Trophoblast cell (in vitro differentiated cells and primary cell): Measurements from ENCODE around the gene SMARCC2.
A peak's percentile ranks its signal among the peaks of the same experiment; 100 is the strongest.

Experiments
- DNase-seq, 2 donors: peaks; one replicate each; pipeline ENCODE4 v3.0.0-alpha.2; 2016
- H2AFZ ChIP-seq: 2 replicates; pipeline ENCODE4 v1.6.1; 2013; ENCODE audit warnings: low read length, moderate library complexity, mild to moderate bottlenecking; ENCODE audit not compliant: insufficient read depth, poor library complexity
- H2AK5ac ChIP-seq: 2 replicates; pipeline ENCODE4 v1.6.1; 2013; ENCODE audit warnings: mild to moderate bottlenecking, low read length
- H2BK120ac ChIP-seq: 2 replicates; pipeline ENCODE4 v1.6.1; 2013; ENCODE audit warnings: low read length, mild to moderate bottlenecking, moderate library complexity; ENCODE audit not compliant: insufficient read depth, poor library complexity
- H2BK12ac ChIP-seq: 2 replicates; pipeline ENCODE4 v1.6.1; 2013; ENCODE audit warnings: mild to moderate bottlenecking, low read length, moderate library complexity
- H2BK5ac ChIP-seq: 2 replicates; pipeline ENCODE4 v1.6.1; 2013; ENCODE audit warnings: low read length, low read depth, moderate library complexity, mild to moderate bottlenecking; ENCODE audit not compliant: poor library complexity
- H3K14ac ChIP-seq: 2 replicates; pipeline ENCODE4 v1.6.1; 2013; ENCODE audit warnings: mild to moderate bottlenecking, low read length
- H3K18ac ChIP-seq: 2 replicates; pipeline ENCODE4 v1.6.1; 2013; ENCODE audit warnings: mild to moderate bottlenecking, low read length
- H3K23ac ChIP-seq: 2 replicates; pipeline ENCODE4 v1.6.1; 2013; ENCODE audit warnings: low read length
- H3K27ac ChIP-seq: 2 replicates; pipeline ENCODE4 v1.5.1; 2013; ENCODE audit warnings: low read depth, mild to moderate bottlenecking, inconsistent platforms, low read length, moderate library complexity
- H3K27me3 ChIP-seq: 2 replicates; pipeline ENCODE4 v1.6.1; 2013; ENCODE audit warnings: inconsistent platforms, mild to moderate bottlenecking, low read length, moderate library complexity; ENCODE audit not compliant: insufficient read depth
- H3K36me3 ChIP-seq, 2 experiments: 1 replicate in 1 of 2; 2 replicates in 1 of 2; pipeline ENCODE4 v1.6.1; 2013; ENCODE audit warnings: low read length in 2 of 2, mild to moderate bottlenecking in 2 of 2, moderate library complexity in 1 of 2; ENCODE audit not compliant: insufficient read depth in 2 of 2, control insufficient read depth in 1 of 2
- H3K4ac ChIP-seq: 2 replicates; pipeline ENCODE4 v1.6.1; 2013; ENCODE audit warnings: low read depth, mild to moderate bottlenecking, low read length, moderate library complexity
- H3K4me1 ChIP-seq, 2 experiments: 1 replicate in 1 of 2; 2 replicates in 1 of 2; pipeline ENCODE4 v1.6.1; 2013; ENCODE audit warnings: low read length in 2 of 2, mild to moderate bottlenecking in 2 of 2, moderate library complexity in 1 of 2; ENCODE audit not compliant: insufficient read depth in 2 of 2, control insufficient read depth in 1 of 2
- H3K4me2 ChIP-seq: 2 replicates; pipeline ENCODE4 v1.6.1; 2013; ENCODE audit warnings: inconsistent platforms, mild to moderate bottlenecking, low read length, moderate library complexity
- H3K4me3 ChIP-seq: 2 replicates; pipeline ENCODE4 v1.5.1; 2013; ENCODE audit warnings: mild to moderate bottlenecking, low read depth, low read length, inconsistent platforms
- H3K79me1 ChIP-seq: one replicate; pipeline ENCODE4 v1.6.1; 2013; ENCODE audit warnings: low read length
- H3K79me2 ChIP-seq: 2 replicates; pipeline ENCODE4 v1.6.1; 2013; ENCODE audit warnings: low read length, mild to moderate bottlenecking; ENCODE audit not compliant: control insufficient read depth, insufficient read depth, poor library complexity
- H3K9ac ChIP-seq: 2 replicates; pipeline ENCODE4 v1.6.1; 2013; ENCODE audit warnings: mild to moderate bottlenecking, low read length
- H3K9me3 ChIP-seq: 2 replicates; pipeline ENCODE4 v1.6.1; 2013; ENCODE audit warnings: low read depth, mild to moderate bottlenecking, control low read depth, inconsistent platforms, low read length; ENCODE audit not compliant: insufficient read depth
- H4K12ac ChIP-seq: 2 replicates; pipeline ENCODE4 v1.6.1; 2013; ENCODE audit warnings: low read depth, mild to moderate bottlenecking, low read length, moderate library complexity
- H4K8ac ChIP-seq: 2 replicates; pipeline ENCODE4 v1.6.1; 2013; ENCODE audit warnings: low read depth, mild to moderate bottlenecking, low read length, moderate library complexity
- H4K91ac ChIP-seq: one replicate; pipeline ENCODE4 v1.6.1; 2013; ENCODE audit warnings: low read depth, mild to moderate bottlenecking, low read length, moderate library complexity
- WGBS: extraction: QIAGEN DNeasy Blood & Tissue Kit; methylation state at CpG from one replicate; pipeline ENCODE4 v1.1.7; 2013; ENCODE audit warnings: missing lambda C conversion rate; ENCODE audit not compliant: insufficient read length, insufficient coverage; ENCODE audit errors: extremely low coverage; 5-methylcytosine and 5-hydroxymethylcytosine counted together

The SMARCC2 gene

GRCh38 chr12:56121204-56121870 is 67.9 kb downstream of the SMARCC2 start:
- H3K14ac ChIP-seq, result no peak overlapping the region
- no peak overlapping the region for H2AFZ ChIP-seq
- no peak overlapping the region for H3K18ac ChIP-seq
- H4K91ac ChIP-seq, result no peak overlapping the region
- no peak overlapping the region for H4K12ac ChIP-seq
- no peak for DNase-seq
- H2BK5ac ChIP-seq, result no peak overlapping the region
- H3K4me1 ChIP-seq, result peaks cover 6 to 10% of the 10 kb centered on the region in 2 experiments
- no peak overlapping the region for H3K23ac ChIP-seq
- no peaks in the 10 kb centered on the region for H3K27me3 ChIP-seq
- no peak overlapping the region for H3K4me3 ChIP-seq
- H3K36me3 ChIP-seq, result peaks cover 7 to 12% of the 10 kb centered on the region in 2 experiments
- no peak overlapping the region for H2BK120ac ChIP-seq
- H2BK12ac ChIP-seq, result no peak overlapping the region
- H3K9me3 ChIP-seq, result no peaks in the 10 kb centered on the region
- no peak overlapping the region for H3K4ac ChIP-seq
- WGBS, result no CpG with 5 or more reads among the region's 11 CpGs
- no peak overlapping the region for H4K8ac ChIP-seq
- no peak overlapping the region for H3K27ac ChIP-seq
- peaks cover 6% of the 10 kb centered on the region for H3K79me1 ChIP-seq
- H3K4me2 ChIP-seq, result no peak overlapping the region
- no peak overlapping the region for H2AK5ac ChIP-seq
- no peak overlapping the region for H3K9ac ChIP-seq
- H3K79me2 ChIP-seq, result peaks cover 6% of the 10 kb centered on the region

DNA sequence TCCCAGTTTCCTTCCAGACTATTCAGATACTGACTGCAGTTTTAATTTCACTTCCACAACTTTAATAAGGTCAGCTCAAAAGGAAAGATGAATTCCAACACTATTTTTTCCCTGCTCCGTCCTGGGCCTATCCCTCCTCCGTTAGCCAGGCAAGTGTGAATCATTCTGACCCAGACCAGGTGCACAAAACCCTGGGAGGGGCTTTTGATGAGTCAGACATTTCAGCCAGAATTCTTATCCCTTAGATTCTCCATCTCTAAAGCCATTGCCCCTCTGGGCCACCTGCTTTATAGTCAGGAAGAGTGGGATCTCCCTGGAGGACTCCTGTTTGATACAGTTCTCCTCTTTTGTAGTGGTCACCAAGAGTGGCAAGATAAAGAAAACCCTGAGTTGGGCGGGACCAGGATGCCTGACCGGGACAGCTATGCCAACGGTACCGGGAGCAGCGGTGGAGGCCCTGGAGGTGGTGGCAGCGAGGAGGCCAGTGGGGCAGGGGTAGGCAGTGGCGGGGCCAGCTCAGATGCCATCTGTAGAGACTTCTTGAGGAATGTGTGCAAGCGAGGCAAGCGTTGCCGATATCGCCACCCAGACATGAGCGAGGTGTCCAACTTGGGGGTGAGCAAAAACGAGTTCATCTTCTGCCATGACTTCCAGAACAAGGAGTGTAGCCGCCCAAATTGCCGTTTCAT is 69.0 kb downstream of the SMARCC2 start:
- Histone ChIP-seq H2BK120ac (no peak overlapping the region), H2AK5ac (no peak overlapping the region), H3K79me2 (peaks cover 8% of the 10 kb centered on the region), H3K18ac (no peak overlapping the region), H3K4ac (no peak overlapping the region), H4K12ac (no peak overlapping the region), H3K9me3 (no peaks in the 10 kb centered on the region), H3K27me3 (no peaks in the 10 kb centered on the region), H4K91ac (no peak overlapping the region), H3K4me3 (no peak overlapping the region), H3K4me1 (peaks cover 6 to 11% of the 10 kb centered on the region in 2 experiments), H2BK12ac (no peak overlapping the region), H3K23ac (no peak overlapping the region), H3K4me2 (peak overlapping the region; percentile 4), H3K9ac (no peak overlapping the region), H3K36me3 (peaks cover 7 to 12% of the 10 kb centered on the region in 2 experiments), H3K27ac (no peak overlapping the region), H3K79me1 (peaks cover 12% of the 10 kb centered on the region), H2AFZ (no peak overlapping the region), H4K8ac (no peak overlapping the region), H3K14ac (no peak overlapping the region), H2BK5ac (no peak overlapping the region)
- DNase-seq, result peak in 1 of 2 donors; percentile 9
- no CpG with 5 or more reads among the region's 17 CpGs for WGBS

DNA sequence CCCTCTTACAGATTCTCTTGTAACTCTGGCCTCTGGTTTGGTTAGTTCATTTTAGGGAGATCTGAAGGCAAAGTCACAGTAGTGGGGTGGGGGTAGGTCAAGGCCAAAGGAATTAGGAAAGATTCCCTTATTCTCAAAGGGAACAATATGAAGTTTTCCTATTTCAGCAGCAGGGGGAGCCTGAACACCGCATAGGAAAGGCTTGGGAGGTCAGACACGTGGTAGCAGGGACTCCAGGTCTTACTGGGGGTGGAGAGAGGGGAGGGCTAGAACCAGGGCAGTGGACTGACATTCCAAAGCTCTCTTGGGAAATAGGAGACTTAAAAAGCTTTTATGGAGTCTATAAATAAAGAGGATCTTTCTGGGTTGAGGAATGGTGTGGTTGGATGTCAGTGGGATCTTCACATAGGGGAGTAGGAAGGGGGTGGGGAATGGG is 69.9 kb downstream of the SMARCC2 start:
- Histone ChIP-seq H3K9ac (no peak overlapping the region), H2BK5ac (no peak overlapping the region), H3K36me3 (peaks cover 7 to 12% of the 10 kb centered on the region in 2 experiments), H3K9me3 (no peaks in the 10 kb centered on the region), H4K12ac (no peak overlapping the region), H3K27me3 (no peaks in the 10 kb centered on the region), H2AFZ (no peak overlapping the region), H2BK120ac (no peak overlapping the region), H2AK5ac (no peak overlapping the region), H2BK12ac (no peak overlapping the region), H4K91ac (no peak overlapping the region), H3K79me2 (peaks cover 8% of the 10 kb centered on the region), H3K4me1 (peaks cover 6 to 12% of the 10 kb centered on the region in 2 experiments), H3K4me2 (peak overlapping the region; percentile 82), H4K8ac (no peak overlapping the region), H3K23ac (no peak overlapping the region), H3K27ac (no peak overlapping the region), H3K4me3 (no peak overlapping the region), H3K14ac (no peak overlapping the region), H3K79me1 (peaks cover 12% of the 10 kb centered on the region), H3K4ac (no peak overlapping the region), H3K18ac (no peak overlapping the region)
- peak; percentile 79 to 95 for DNase-seq
- no CpG with 5 or more reads among the region's 2 CpGs for WGBS

DNA sequence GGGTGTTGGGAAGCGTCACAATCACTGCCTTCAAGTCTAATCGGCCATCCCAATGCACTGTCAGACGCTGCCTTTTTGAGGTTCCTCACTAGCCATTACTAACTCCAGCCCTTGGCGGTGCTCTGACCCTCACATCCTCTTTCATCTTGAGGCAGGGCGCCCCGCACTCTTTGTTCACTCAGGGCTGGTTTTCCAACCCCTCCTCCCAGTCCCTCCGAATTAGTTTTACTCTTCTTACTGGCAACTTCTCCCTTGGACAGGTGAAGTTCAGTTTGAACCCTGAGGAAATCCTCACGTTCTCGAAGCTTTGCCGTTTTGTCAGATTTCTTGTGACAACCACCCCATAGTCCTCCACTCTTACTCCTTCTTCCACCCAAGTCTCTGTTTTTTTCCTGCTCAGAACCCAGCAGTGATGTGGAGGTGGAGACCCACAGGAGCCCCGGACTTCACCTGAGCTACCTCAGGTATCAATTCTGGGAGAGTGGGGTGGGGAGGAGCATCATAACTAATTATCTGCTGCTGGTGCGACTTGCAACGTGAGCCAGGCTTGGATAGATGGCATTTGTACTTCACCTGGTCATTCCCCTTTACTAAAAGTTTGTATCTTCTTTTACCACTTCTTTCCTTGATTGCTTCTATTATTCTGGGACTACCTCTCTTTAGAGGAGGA is 70.5 kb downstream of the SMARCC2 start:
- no peak overlapping the region for H2BK120ac ChIP-seq
- H3K14ac ChIP-seq, result peak overlapping the region; percentile 33
- H2BK5ac ChIP-seq, result peak overlapping the region; percentile 32
- WGBS, result no CpG with 5 or more reads among the region's 13 CpGs
- H3K4ac ChIP-seq, result peak overlapping the region; percentile 7
- peak overlapping the region; percentile 66 for H3K27ac ChIP-seq
- H3K27me3 ChIP-seq, result no peaks in the 10 kb centered on the region
- H4K12ac ChIP-seq, result peak overlapping the region; percentile 34
- peaks cover 6 to 12% of the 10 kb centered on the region in 2 experiments for H3K4me1 ChIP-seq
- DNase-seq, result peak in 1 of 2 donors; percentile 5
- H3K23ac ChIP-seq, result no peak overlapping the region
- H4K8ac ChIP-seq, result peak overlapping the region; percentile 72
- peaks cover 7 to 12% of the 10 kb centered on the region in 2 experiments for H3K36me3 ChIP-seq
- H3K9me3 ChIP-seq, result no peaks in the 10 kb centered on the region
- peak overlapping the region; percentile 21 for H3K18ac ChIP-seq
- peak overlapping the region; percentile 79 for H3K4me3 ChIP-seq
- no peak overlapping the region for H2BK12ac ChIP-seq
- no peak overlapping the region for H2AFZ ChIP-seq
- peak overlapping the region; percentile 79 for H3K9ac ChIP-seq
- peak overlapping the region; percentile 82 for H3K4me2 ChIP-seq
- H4K91ac ChIP-seq, result peak overlapping the region; percentile 56
- H3K79me2 ChIP-seq, result peaks cover 8% of the 10 kb centered on the region
- H2AK5ac ChIP-seq, result peak overlapping the region; percentile 14
- peaks cover 12% of the 10 kb centered on the region for H3K79me1 ChIP-seq
